Thyroid gland (tissue), 4 donors: Measurements from ENCODE around the gene SHROOM1.

Experiments
- CTCF ChIP-seq, 6 experiments: fragments of 200-600 bp in 3 of 6; fragments of 450-650 bp in 3 of 6; sonication (generic) in 3 of 6; IDR thresholded peaks; one replicate each; pipeline ENCODE4 v1.5.1; 2016 to 2019; ENCODE audit warnings: antibody characterized with exemption in 6 of 6, mild to moderate bottlenecking in 2 of 6, inconsistent platforms in 1 of 6, moderate library complexity in 1 of 6
- POLR2A ChIP-seq, 2 donors: fragments of 450-650 bp; IDR thresholded peaks; one replicate each; pipeline ENCODE4 v1.6.1; 2017; ENCODE audit warnings: antibody characterized with exemption in 2 of 2, mild to moderate bottlenecking in 2 of 2, moderate library complexity in 1 of 2

GRCh38 chr5:132785864-132786263, 44.6 kb downstream of the SHROOM1 start:
- no peak for TF ChIP-seq CTCF (IDR thresholded peaks at IDR 0.05)
- TF ChIP-seq POLR2A (IDR thresholded peaks at IDR 0.05) = no peak
